Activated CD8-positive, alpha-beta memory T cell treated with anti-CD3 and anti-CD28 coated beads, Interleukin-2, amount 10 ng/mL, durations not matched to agents 7 days and 5 days (primary cell): ENCODE measurements around the gene THBS1. TPM values are rescaled to one million over a fixed set of nuclear protein-coding genes. Genes with fewer than 3 reads are reported as not detected.

ENCODE experiments used
- ATAC-seq: fragments of 150-1000 bp; cut with Tn5 transposase; one replicate; pipeline ENCODE4 v1.10.0; 2021; ENCODE audit warnings: moderate library complexity
- CTCF ChIA-PET: fragments of 350-600 bp; sonication (Branson Sonifier 250); formaldehyde crosslinking; loops from one replicate; lab custom pipeline; 2021; ENCODE audit warnings: antibody characterized with exemption; lab: Charles Lee
- DNase-seq: peaks from one replicate; pipeline ENCODE4 v3.0.0-alpha.2; 2020
- H3K27ac Mint-ChIP-seq: one replicate; pipeline ENCODE4 v1.8.0; 2021; ENCODE audit warnings: mild to moderate bottlenecking, mixed read lengths
- H3K27me3 Mint-ChIP-seq: one replicate; pipeline ENCODE4 v1.8.0; 2021; ENCODE audit warnings: mixed read lengths
- H3K36me3 Mint-ChIP-seq: one replicate; pipeline ENCODE4 v1.8.0; 2021; ENCODE audit warnings: mild to moderate bottlenecking, mixed read lengths
- H3K4me1 Mint-ChIP-seq: one replicate; pipeline ENCODE4 v1.8.0; 2021; ENCODE audit warnings: mixed read lengths
- H3K4me3 Mint-ChIP-seq: one replicate; pipeline ENCODE4 v1.8.0; 2021; ENCODE audit warnings: mild to moderate bottlenecking, moderate library complexity, mixed read lengths
- H3K9me3 Mint-ChIP-seq: one replicate; pipeline ENCODE4 v1.8.0; 2022; ENCODE audit warnings: low read depth, mixed read lengths
- total RNA-seq, 2 experiments: library from RNA; stranded (reverse); gene quantifications; one replicate each; pipeline ENCODE4 v1.2.3, GENCODE V29; 2021

The THBS1 gene
- total RNA-seq, 2 experiments from 2014 or later: 0.91 to 1.4 TPM

- peaks cover 42% of the 10 kb centered on the region for H3K36me3 Mint-ChIP-seq
Measured at GRCh38 chr15:39624806-39625205, 43.9 kb downstream of the THBS1 start.

GRCh38 chr15:39625451-39625850, 44.6 kb downstream of the THBS1 start:
- Mint-ChIP-seq H3K9me3 (peaks cover 8% of the 10 kb centered on the region), H3K27me3 (no peaks in the 10 kb centered on the region), H3K4me1 (peaks cover 86% of the 10 kb centered on the region), H3K4me3 (peak overlapping the region; percentile 62), H3K27ac (peak overlapping the region; percentile 100), H3K36me3 (peaks cover 44% of the 10 kb centered on the region)
- CTCF ChIA-PET: interaction anchor here (1.1 to 3.2 kb wide), 10 partner anchors 10 to 132 kb away, joined by 3 to 16 read pairs (median 10); partner anchors contain the start of gene THBS1
- ATAC-seq (no peak), DNase-seq (no peak)

More at GRCh38 chr15:39624806-39625205, 43.9 kb downstream of the THBS1 start:
- peaks cover 8% of the 10 kb centered on the region for H3K9me3 Mint-ChIP-seq
- peak overlapping the region; percentile 100 for H3K27ac Mint-ChIP-seq
- CTCF ChIA-PET: interaction anchor here (1.1 to 3.2 kb wide), 11 partner anchors 11 to 132 kb away, joined by 3 to 16 read pairs (median 10); partner anchors contain the start of gene THBS1
- DNase-seq (peak; percentile 92), ATAC-seq (peak; percentile 83)
- no peaks in the 10 kb centered on the region for H3K27me3 Mint-ChIP-seq
- H3K4me3 Mint-ChIP-seq: peak overlapping the region; percentile 62
- peaks cover 80% of the 10 kb centered on the region for H3K4me1 Mint-ChIP-seq

DNA sequence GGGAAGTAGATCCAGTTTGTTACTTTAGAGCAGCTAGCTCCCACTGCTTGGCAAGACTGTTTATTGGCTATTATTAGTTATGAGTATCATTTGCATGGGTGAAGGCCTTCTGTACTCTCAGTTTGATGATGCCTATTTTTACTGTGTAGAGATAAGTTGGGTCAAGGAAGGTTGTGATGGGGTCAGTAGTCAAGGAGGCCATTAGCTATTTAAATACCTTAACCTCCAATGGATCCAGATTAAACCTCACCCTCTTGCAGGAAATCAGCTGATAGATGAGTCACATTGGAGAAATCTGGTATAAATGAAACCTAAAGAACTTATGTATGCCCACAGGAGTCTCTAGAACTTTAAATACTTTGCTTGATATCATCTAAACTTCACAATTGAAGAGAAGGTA, 45.0 kb downstream of the THBS1 start:
- DNase-seq (no peak), ATAC-seq (no peak)
- Mint-ChIP-seq H3K27me3 (no peaks in the 10 kb centered on the region), H3K4me3 (no peak overlapping the region), H3K9me3 (peaks cover 8% of the 10 kb centered on the region), H3K4me1 (peaks cover 88% of the 10 kb centered on the region), H3K27ac (peak overlapping the region; percentile 100), H3K36me3 (peaks cover 46% of the 10 kb centered on the region)
- CTCF ChIA-PET: interaction anchor here (1.1 to 3.2 kb wide), 5 partner anchors 10 to 39 kb away, joined by 4 to 16 read pairs (median 11); no protein-coding TSS in a partner anchor

- no peak for DNase-seq
- Mint-ChIP-seq H3K4me1 (peaks cover 86% of the 10 kb centered on the region), H3K27me3 (no peaks in the 10 kb centered on the region), H3K9me3 (peaks cover 2% of the 10 kb centered on the region), H3K4me3 (no peak overlapping the region), H3K36me3 (peaks cover 37% of the 10 kb centered on the region), H3K27ac (peak overlapping the region; percentile 52)
- ATAC-seq: no peak
- CTCF ChIA-PET: interaction anchor here (1.3 kb wide), 1 partner anchor 14 kb away, joined by 5 read pairs; no protein-coding TSS in a partner anchor
Measured at GRCh38 chr15:39627451-39628143, 46.7 kb downstream of the THBS1 start.

GRCh38 chr15:39628144-39628508, 47.2 kb downstream of the THBS1 start:
- no peak for ATAC-seq
- Mint-ChIP-seq H3K27ac (peak overlapping the region; percentile 52), H3K4me3 (no peak overlapping the region), H3K36me3 (peaks cover 34% of the 10 kb centered on the region), H3K9me3 (peaks cover 2% of the 10 kb centered on the region), H3K27me3 (no peaks in the 10 kb centered on the region), H3K4me1 (peaks cover 80% of the 10 kb centered on the region)
- CTCF ChIA-PET: interaction anchor here (1.1 to 3.2 kb wide), 4 partner anchors 13 to 56 kb away, joined by 3 to 18 read pairs (median 4); partner anchors contain the start of gene THBS1
- DNase-seq: no peak

DNA sequence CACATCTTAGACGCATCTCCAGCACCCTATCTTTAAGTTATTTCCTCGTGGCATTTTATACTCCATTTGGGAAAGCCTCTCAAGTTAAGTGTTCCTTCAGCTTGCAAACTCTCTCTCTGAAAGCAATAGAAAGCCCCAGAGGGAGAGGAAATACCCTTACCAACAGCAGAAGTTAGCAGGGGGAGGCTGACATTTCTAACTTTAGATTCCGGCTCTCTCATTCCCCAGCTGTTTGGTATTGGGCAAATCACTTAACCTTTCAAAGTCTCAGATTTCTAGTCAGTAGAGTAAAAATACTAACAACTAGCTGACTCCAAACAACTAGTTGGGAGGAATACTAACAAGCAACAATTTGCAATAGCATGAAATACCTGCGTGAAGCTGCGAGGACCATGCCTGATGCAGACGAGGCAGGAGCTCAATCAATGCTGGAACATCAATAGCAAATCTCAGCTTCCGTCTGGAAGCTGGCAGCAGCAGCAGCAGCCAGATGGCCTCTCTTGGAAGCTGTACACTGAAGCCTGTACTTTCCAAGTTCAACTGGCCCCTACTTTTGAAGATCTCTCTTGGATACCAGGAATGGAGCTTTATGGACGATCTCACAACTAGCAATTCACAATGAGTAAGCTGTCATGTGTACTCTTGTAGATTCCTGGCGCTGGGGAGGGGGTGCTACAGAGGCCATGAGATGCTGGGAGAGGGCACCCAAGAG, 47.8 kb downstream of the THBS1 start:
- peaks cover 34% of the 10 kb centered on the region for H3K36me3 Mint-ChIP-seq
- peaks cover 2% of the 10 kb centered on the region for H3K9me3 Mint-ChIP-seq
- peak overlapping the region; percentile 82 for H3K27ac Mint-ChIP-seq
- CTCF ChIA-PET: interaction anchor here (0.8 to 3.2 kb wide), 8 partner anchors 10 to 128 kb away, joined by 3 to 18 read pairs (median 4); partner anchors contain the start of gene THBS1
- no peak for ATAC-seq
- H3K4me3 Mint-ChIP-seq: no peak overlapping the region
- H3K4me1 Mint-ChIP-seq: peaks cover 75% of the 10 kb centered on the region
- DNase-seq: no peak
- no peaks in the 10 kb centered on the region for H3K27me3 Mint-ChIP-seq

- ATAC-seq: peak; percentile 74
- CTCF ChIA-PET: interaction anchor here (0.8 to 3.2 kb wide), 7 partner anchors 11 to 127 kb away, joined by 3 to 18 read pairs (median 6); partner anchors contain the start of gene THBS1
Measured at GRCh38 chr15:39629371-39629770, 48.5 kb downstream of the THBS1 start.

GRCh38 chr15:39629906-39630305, 49.0 kb downstream of the THBS1 start:
- DNase-seq: no peak
- Mint-ChIP-seq H3K4me1 (peaks cover 63% of the 10 kb centered on the region), H3K4me3 (no peak overlapping the region), H3K36me3 (peaks cover 31% of the 10 kb centered on the region), H3K27me3 (no peaks in the 10 kb centered on the region), H3K9me3 (peaks cover 2% of the 10 kb centered on the region), H3K27ac (peak overlapping the region; percentile 82)
- CTCF ChIA-PET: interaction anchor here (1.5 to 3.2 kb wide), 5 partner anchors 11 to 127 kb away, joined by 3 to 18 read pairs (median 8); partner anchors contain the start of gene THBS1
- no peak for ATAC-seq

More at GRCh38 chr15:39629371-39629770, 48.5 kb downstream of the THBS1 start:
- H3K4me1 Mint-ChIP-seq: peaks cover 68% of the 10 kb centered on the region
- peak; percentile 83 for DNase-seq
- H3K27ac Mint-ChIP-seq: peak overlapping the region; percentile 82
- H3K27me3 Mint-ChIP-seq: no peaks in the 10 kb centered on the region
- H3K9me3 Mint-ChIP-seq: peaks cover 2% of the 10 kb centered on the region
- H3K4me3 Mint-ChIP-seq: no peak overlapping the region
- H3K36me3 Mint-ChIP-seq: peaks cover 34% of the 10 kb centered on the region

- ATAC-seq (no peak), DNase-seq (no peak)
- H3K36me3 Mint-ChIP-seq: peaks cover 25% of the 10 kb centered on the region
- no peak overlapping the region for H3K4me3 Mint-ChIP-seq
- CTCF ChIA-PET: interaction anchor here (0.7 to 3.2 kb wide), 4 partner anchors 10 to 125 kb away, joined by 3 to 18 read pairs (median 8); partner anchors contain the start of gene THBS1
- H3K27me3 Mint-ChIP-seq: no peaks in the 10 kb centered on the region
- H3K4me1 Mint-ChIP-seq: peaks cover 48% of the 10 kb centered on the region
- no peak overlapping the region for H3K27ac Mint-ChIP-seq
- peaks cover 2% of the 10 kb centered on the region for H3K9me3 Mint-ChIP-seq
Measured at GRCh38 chr15:39631357-39631756, 50.5 kb downstream of the THBS1 start.

- DNase-seq (no peak), ATAC-seq (no peak)
- CTCF ChIA-PET: no interaction called here
- Mint-ChIP-seq H3K4me1 (peaks cover 34% of the 10 kb centered on the region), H3K9me3 (peaks cover 1% of the 10 kb centered on the region), H3K27me3 (peaks cover 17% of the 10 kb centered on the region), H3K36me3 (peaks cover 7% of the 10 kb centered on the region), H3K4me3 (no peak overlapping the region), H3K27ac (no peak overlapping the region)
Measured at GRCh38 chr15:39638041-39638440, 57.2 kb downstream of the THBS1 start.

GRCh38 chr15:39639037-39639436, 58.2 kb downstream of the THBS1 start:
- no peak overlapping the region for H3K27ac Mint-ChIP-seq
- peaks cover 7% of the 10 kb centered on the region for H3K36me3 Mint-ChIP-seq
- ATAC-seq (no peak), DNase-seq (no peak)
- CTCF ChIA-PET: interaction anchor here (1.1 kb wide), 1 partner anchor 13 kb away, joined by 4 read pairs; no protein-coding TSS in a partner anchor
- H3K9me3 Mint-ChIP-seq: peaks cover 1% of the 10 kb centered on the region
- H3K4me1 Mint-ChIP-seq: peaks cover 43% of the 10 kb centered on the region
- H3K27me3 Mint-ChIP-seq: peaks cover 17% of the 10 kb centered on the region
- H3K4me3 Mint-ChIP-seq: no peak overlapping the region

- CTCF ChIA-PET: interaction anchor here (1.0 to 1.5 kb wide), 8 partner anchors 10 to 116 kb away, joined by 3 to 15 read pairs (median 5); no protein-coding TSS in a partner anchor
- H3K27ac Mint-ChIP-seq: no peak overlapping the region
- H3K9me3 Mint-ChIP-seq: peaks cover 1% of the 10 kb centered on the region
Measured at GRCh38 chr15:39640665-39641064, 59.8 kb downstream of the THBS1 start.

More at GRCh38 chr15:39640665-39641064, 59.8 kb downstream of the THBS1 start:
- Mint-ChIP-seq H3K27me3 (peaks cover 17% of the 10 kb centered on the region), H3K4me1 (peaks cover 44% of the 10 kb centered on the region), H3K4me3 (no peak overlapping the region), H3K36me3 (peaks cover 7% of the 10 kb centered on the region)
- no peak for DNase-seq
- no peak for ATAC-seq
